Cardiac fibroblast (primary cell): ENCODE results near the gene TPRN.
A peak's percentile ranks its signal among the peaks of the same experiment; 100 is the strongest.

Source experiments
- DNase-seq, 2 donors: peaks; one replicate each; pipeline versions ENCODE4 v3.0.0 to v3.0.0-alpha.2; 2010; ENCODE audit warnings: low read depth in 2 of 2
- H3K4me3 ChIP-seq, 2 donors: replicated peaks in 1 of 2; 1 replicate in 1 of 2; 2 replicates in 1 of 2; pipeline ENCODE4 v1.5.1; 2011; ENCODE audit warnings: low read depth in 2 of 2, low read length in 2 of 2, mild to moderate bottlenecking in 2 of 2, moderate library complexity in 1 of 2
- CTCF ChIP-seq: IDR thresholded peaks from one replicate; pipeline ENCODE4 v1.5.1; 2011; ENCODE audit warnings: low read depth, mild to moderate bottlenecking, low read length, inconsistent platforms

TPRN gene

GRCh38 chr9:137168904-137169856 lies 31.4 kb downstream of the TPRN start:
- peak; percentile 24 to 39 for DNase-seq
- no peak for TF ChIP-seq CTCF
- no peak overlapping the region for H3K4me3 ChIP-seq

GRCh38 chr9:137168573-137168903 lies 32.0 kb downstream of the TPRN start:
- no peak for TF ChIP-seq CTCF

GRCh38 chr9:137167747-137168572 lies 32.6 kb downstream of the TPRN start:
- peak in 1 of 2 donors; percentile 17 for DNase-seq
- no peak overlapping the region for H3K4me3 ChIP-seq
- TF ChIP-seq CTCF = no peak

More at GRCh38 chr9:137168573-137168903, 32.0 kb downstream of the TPRN start:
- no peak overlapping the region for H3K4me3 ChIP-seq
- DNase-seq = no peak

- no peak for TF ChIP-seq CTCF
- H3K4me3 ChIP-seq = no peak overlapping the region
- no peak for DNase-seq
Measured at GRCh38 chr9:137167277-137167746, 33.2 kb downstream of the TPRN start.

GRCh38 chr9:137166380-137167229 lies 33.9 kb downstream of the TPRN start:
- no peak overlapping the region for H3K4me3 ChIP-seq
- no peak for DNase-seq
- no peak for TF ChIP-seq CTCF

- no peak for DNase-seq
- TF ChIP-seq CTCF = no peak
- H3K4me3 ChIP-seq = no peak overlapping the region
Measured at GRCh38 chr9:137165250-137165836, 35.2 kb downstream of the TPRN start.
